ENCODE data around the gene C1QTNF1. TPM values are rescaled to one million over a fixed set of nuclear protein-coding genes. Genes with fewer than 3 reads are reported as not detected.
"Not testable (repeated sequence)": the region's sequence is repeated elsewhere in the genome, so short reads cannot be mapped to it uniquely, and the experiment has no call there.

The C1QTNF1 gene
- total RNA-seq, 2 donors from 2014 or later, result 0.31 to 0.88 TPM

- Mint-ChIP-seq H3K36me3 (ENCODE audit: insufficient read depth in 2 of 2) (peaks cover 2 to 4% of the 10 kb centered on the region in 2 donors), H3K27ac (no peak overlapping the region), H3K27me3 (ENCODE audit: low read depth) (peaks cover 20% of the 10 kb centered on the region), H3K4me1 (ENCODE audit: low read depth) (peaks cover 5% of the 10 kb centered on the region), H3K4me3 (no peak overlapping the region), H3K9me3 (peaks cover 6 to 7% of the 10 kb centered on the region in 2 donors)
- ATAC-seq (replicated peaks in 1 of 2) (no peak), DNase-seq (no peak)
Observed at GRCh38 chr17:79057737-79058385, 33.9 kb downstream of the C1QTNF1 start.

- H3K36me3 Mint-ChIP-seq (ENCODE audit: insufficient read depth in 2 of 2), result no peaks in the 10 kb centered on the region
- no peak for DNase-seq
- no peaks in the 10 kb centered on the region for H3K9me3 Mint-ChIP-seq
- ATAC-seq (replicated peaks in 1 of 2), result no peak
- peaks cover 10% of the 10 kb centered on the region for H3K4me1 Mint-ChIP-seq (ENCODE audit: low read depth)
- H3K27ac Mint-ChIP-seq, result no peak overlapping the region
- no peak overlapping the region for H3K4me3 Mint-ChIP-seq
- peaks cover 18% of the 10 kb centered on the region for H3K27me3 Mint-ChIP-seq (ENCODE audit: low read depth)
Observed at GRCh38 chr17:79062691-79063090, 38.7 kb downstream of the C1QTNF1 start.

- H3K4me1 Mint-ChIP-seq (ENCODE audit: low read depth), result peaks cover 5% of the 10 kb centered on the region
- peaks cover 6% of the 10 kb centered on the region for H3K27me3 Mint-ChIP-seq (ENCODE audit: low read depth)
- ATAC-seq (replicated peaks in 1 of 2) (no peak), DNase-seq (no peak)
- no peak overlapping the region for H3K27ac Mint-ChIP-seq
- no peaks in the 10 kb centered on the region for H3K36me3 Mint-ChIP-seq (ENCODE audit: insufficient read depth in 2 of 2)
- no peak overlapping the region for H3K4me3 Mint-ChIP-seq
- no peaks in the 10 kb centered on the region for H3K9me3 Mint-ChIP-seq
Observed at GRCh38 chr17:79064026-79064425, 40.1 kb downstream of the C1QTNF1 start.

- peaks cover 3% of the 10 kb centered on the region for H3K27me3 Mint-ChIP-seq (ENCODE audit: low read depth)
- ATAC-seq (replicated peaks in 1 of 2) (peak; percentile 54 to 69), DNase-seq (peak; percentile 65 to 70)
- no peaks in the 10 kb centered on the region for H3K36me3 Mint-ChIP-seq (ENCODE audit: insufficient read depth in 2 of 2)
- peaks cover 5% of the 10 kb centered on the region for H3K4me1 Mint-ChIP-seq (ENCODE audit: low read depth)
- no peaks in the 10 kb centered on the region for H3K9me3 Mint-ChIP-seq
- peak overlapping the region in 1 of 2 donors; percentile 78 for H3K4me3 Mint-ChIP-seq
- H3K27ac Mint-ChIP-seq, result peak overlapping the region; percentile 86
Observed at GRCh38 chr17:79065105-79065670, 41.2 kb downstream of the C1QTNF1 start.

- DNase-seq (no peak), ATAC-seq (replicated peaks in 1 of 2) (no peak)
- no peaks in the 10 kb centered on the region for H3K27me3 Mint-ChIP-seq (ENCODE audit: low read depth)
- H3K4me3 Mint-ChIP-seq, result no peak overlapping the region
- peaks cover 5% of the 10 kb centered on the region for H3K4me1 Mint-ChIP-seq (ENCODE audit: low read depth)
- no peaks in the 10 kb centered on the region for H3K9me3 Mint-ChIP-seq
- no peak overlapping the region for H3K27ac Mint-ChIP-seq
- no peaks in the 10 kb centered on the region for H3K36me3 Mint-ChIP-seq (ENCODE audit: insufficient read depth in 2 of 2)
Observed at GRCh38 chr17:79066963-79067362, 43.0 kb downstream of the C1QTNF1 start.

GRCh38 chr17:79070266-79070880 lies 46.4 kb downstream of the C1QTNF1 start:
- DNase-seq (no peak), ATAC-seq (replicated peaks in 1 of 2) (no peak)
- Mint-ChIP-seq H3K9me3 (no peaks in the 10 kb centered on the region), H3K4me1 (ENCODE audit: low read depth) (peaks cover 8% of the 10 kb centered on the region), H3K27me3 (ENCODE audit: low read depth) (no peaks in the 10 kb centered on the region), H3K27ac (no peak overlapping the region), H3K4me3 (no peak overlapping the region), H3K36me3 (ENCODE audit: insufficient read depth in 2 of 2) (no peaks in the 10 kb centered on the region)

- Mint-ChIP-seq H3K9me3 (no peaks in the 10 kb centered on the region), H3K36me3 (ENCODE audit: insufficient read depth in 2 of 2) (no peaks in the 10 kb centered on the region), H3K27ac (no peak overlapping the region)
Observed at GRCh38 chr17:79071161-79071740, 47.3 kb downstream of the C1QTNF1 start.

GRCh38 chr17:79072544-79072943 lies 48.6 kb downstream of the C1QTNF1 start:
- Mint-ChIP-seq H3K4me1 (ENCODE audit: low read depth) (peaks cover 19% of the 10 kb centered on the region), H3K27ac (no peak overlapping the region), H3K9me3 (no peaks in the 10 kb centered on the region), H3K4me3 (no peak overlapping the region), H3K27me3 (ENCODE audit: low read depth) (no peaks in the 10 kb centered on the region), H3K36me3 (ENCODE audit: insufficient read depth in 2 of 2) (no peaks in the 10 kb centered on the region)
- ATAC-seq (replicated peaks in 1 of 2), result no peak
- DNase-seq, result no peak

More at GRCh38 chr17:79071161-79071740, 47.3 kb downstream of the C1QTNF1 start:
- ATAC-seq (replicated peaks in 1 of 2), result no peak
- H3K4me3 Mint-ChIP-seq, result no peak overlapping the region
- H3K27me3 Mint-ChIP-seq (ENCODE audit: low read depth), result no peaks in the 10 kb centered on the region
- DNase-seq, result no peak
- H3K4me1 Mint-ChIP-seq (ENCODE audit: low read depth), result peaks cover 16% of the 10 kb centered on the region

- H3K4me3 Mint-ChIP-seq, result no peak overlapping the region
- ATAC-seq (replicated peaks in 1 of 2), result no peak
- H3K27ac Mint-ChIP-seq, result no peak overlapping the region
- H3K9me3 Mint-ChIP-seq, result no peaks in the 10 kb centered on the region
- DNase-seq, result no peak
- peaks cover 19% of the 10 kb centered on the region for H3K4me1 Mint-ChIP-seq (ENCODE audit: low read depth)
- no peaks in the 10 kb centered on the region for H3K27me3 Mint-ChIP-seq (ENCODE audit: low read depth)
- no peaks in the 10 kb centered on the region for H3K36me3 Mint-ChIP-seq (ENCODE audit: insufficient read depth in 2 of 2)
Observed at GRCh38 chr17:79073016-79073705, 49.2 kb downstream of the C1QTNF1 start.

- H3K27ac Mint-ChIP-seq, result no peak overlapping the region
Observed at GRCh38 chr17:79073706-79074088, 49.7 kb downstream of the C1QTNF1 start.

GRCh38 chr17:79074121-79074648 lies 50.2 kb downstream of the C1QTNF1 start:
- Mint-ChIP-seq H3K4me1 (ENCODE audit: low read depth) (peaks cover 19% of the 10 kb centered on the region), H3K4me3 (peak overlapping the region; percentile 74 to 84), H3K27ac (peak overlapping the region; percentile 68)
- ATAC-seq (replicated peaks in 1 of 2); H3K9me3 Mint-ChIP-seq; H3K36me3 Mint-ChIP-seq (ENCODE audit: insufficient read depth in 2 of 2); H3K27me3 Mint-ChIP-seq (ENCODE audit: low read depth); DNase-seq: not testable (repeated sequence)

More at GRCh38 chr17:79073706-79074088, 49.7 kb downstream of the C1QTNF1 start:
- Mint-ChIP-seq H3K4me3 (no peak overlapping the region), H3K36me3 (ENCODE audit: insufficient read depth in 2 of 2) (no peaks in the 10 kb centered on the region), H3K27me3 (ENCODE audit: low read depth) (no peaks in the 10 kb centered on the region), H3K9me3 (no peaks in the 10 kb centered on the region), H3K4me1 (ENCODE audit: low read depth) (peaks cover 19% of the 10 kb centered on the region)
- no peak for ATAC-seq (replicated peaks in 1 of 2)
- DNase-seq, result no peak

GRCh38 chr17:79074649-79075445 lies 50.9 kb downstream of the C1QTNF1 start, which contains the start of gene ENGASE:
Gene ENGASE, plus strand, starts transcription at chr17:79074824. Its CDS starts 121 bp downstream, at chr17:79074945.
- peak within 1 kb of the TSS; percentile 68 for H3K27ac Mint-ChIP-seq
- H3K36me3 Mint-ChIP-seq (ENCODE audit: insufficient read depth in 2 of 2), result peaks cover 2% of the 10 kb centered on the region in 2 donors
- H3K27me3 Mint-ChIP-seq (ENCODE audit: low read depth), result no peaks in the 10 kb centered on the region
- peak within 1 kb of the TSS; percentile 81 to 88 for H3K4me3 Mint-ChIP-seq
- ATAC-seq (replicated peaks in 1 of 2), result peak; percentile 97
- DNase-seq, result peak; percentile 96 to 97
- H3K4me1 Mint-ChIP-seq (ENCODE audit: low read depth), result peaks cover 19% of the 10 kb centered on the region
- H3K9me3 Mint-ChIP-seq, result no peaks in the 10 kb centered on the region

Measured in activated T-cell treated with anti-CD3 and anti-CD28 coated beads, Interleukin-2, amount 50 U/mL, for 72 hours (primary cell).